ENCODE data around the gene GPX2. TPM values are rescaled to one million over a fixed set of nuclear protein-coding genes. Genes with fewer than 3 reads are reported as not detected.

GPX2 gene
- total and polyA plus RNA-seq, 2 of the 8 experiments (the other 6 are each of a cell fraction or from before 2014, with no cell fraction given), result 0.30 to 0.89 TPM

GRCh38 chr14:64958201-64958600 is 15.7 kb upstream of the GPX2 start (continued):
- TF ChIP-seq, protein P1, sequence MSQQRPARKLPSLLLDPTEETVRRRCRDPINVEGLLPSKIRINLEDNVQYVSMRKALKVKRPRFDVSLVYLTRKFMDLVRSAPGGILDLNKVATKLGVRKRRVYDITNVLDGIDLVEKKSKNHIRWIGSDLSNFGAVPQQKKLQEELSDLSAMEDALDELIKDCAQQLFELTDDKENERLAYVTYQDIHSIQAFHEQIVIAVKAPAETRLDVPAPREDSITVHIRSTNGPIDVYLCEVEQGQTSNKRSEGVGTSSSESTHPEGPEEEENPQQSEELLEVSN (IDR thresholded peaks at IDR 0.05), result no peak
